Trophoblast cell (in vitro differentiated cells and primary cell): ENCODE data around the gene PACS2.
"Not testable (repeated sequence)": the region's sequence is repeated elsewhere in the genome, so short reads cannot be mapped to it uniquely, and the experiment has no call there.

Source experiments
- DNase-seq, 2 donors: peaks; one replicate each; pipeline ENCODE4 v3.0.0-alpha.2; 2016
- H2AFZ ChIP-seq: 2 replicates; pipeline ENCODE4 v1.6.1; 2013; ENCODE audit warnings: low read length, moderate library complexity, mild to moderate bottlenecking; ENCODE audit not compliant: insufficient read depth, poor library complexity
- H2AK5ac ChIP-seq: 2 replicates; pipeline ENCODE4 v1.6.1; 2013; ENCODE audit warnings: mild to moderate bottlenecking, low read length
- H2BK120ac ChIP-seq: 2 replicates; pipeline ENCODE4 v1.6.1; 2013; ENCODE audit warnings: low read length, mild to moderate bottlenecking, moderate library complexity; ENCODE audit not compliant: insufficient read depth, poor library complexity
- H2BK12ac ChIP-seq: 2 replicates; pipeline ENCODE4 v1.6.1; 2013; ENCODE audit warnings: mild to moderate bottlenecking, low read length, moderate library complexity
- H2BK5ac ChIP-seq: 2 replicates; pipeline ENCODE4 v1.6.1; 2013; ENCODE audit warnings: low read length, low read depth, moderate library complexity, mild to moderate bottlenecking; ENCODE audit not compliant: poor library complexity
- H3K14ac ChIP-seq: 2 replicates; pipeline ENCODE4 v1.6.1; 2013; ENCODE audit warnings: mild to moderate bottlenecking, low read length
- H3K18ac ChIP-seq: 2 replicates; pipeline ENCODE4 v1.6.1; 2013; ENCODE audit warnings: mild to moderate bottlenecking, low read length
- H3K23ac ChIP-seq: 2 replicates; pipeline ENCODE4 v1.6.1; 2013; ENCODE audit warnings: low read length
- H3K27ac ChIP-seq: 2 replicates; pipeline ENCODE4 v1.5.1; 2013; ENCODE audit warnings: low read depth, mild to moderate bottlenecking, inconsistent platforms, low read length, moderate library complexity
- H3K27me3 ChIP-seq: 2 replicates; pipeline ENCODE4 v1.6.1; 2013; ENCODE audit warnings: inconsistent platforms, mild to moderate bottlenecking, low read length, moderate library complexity; ENCODE audit not compliant: insufficient read depth
- H3K36me3 ChIP-seq, 2 experiments: 1 replicate in 1 of 2; 2 replicates in 1 of 2; pipeline ENCODE4 v1.6.1; 2013; ENCODE audit warnings: low read length in 2 of 2, mild to moderate bottlenecking in 2 of 2, moderate library complexity in 1 of 2; ENCODE audit not compliant: insufficient read depth in 2 of 2, control insufficient read depth in 1 of 2
- H3K4ac ChIP-seq: 2 replicates; pipeline ENCODE4 v1.6.1; 2013; ENCODE audit warnings: low read depth, mild to moderate bottlenecking, low read length, moderate library complexity
- H3K4me1 ChIP-seq, 2 experiments: 1 replicate in 1 of 2; 2 replicates in 1 of 2; pipeline ENCODE4 v1.6.1; 2013; ENCODE audit warnings: low read length in 2 of 2, mild to moderate bottlenecking in 2 of 2, moderate library complexity in 1 of 2; ENCODE audit not compliant: insufficient read depth in 2 of 2, control insufficient read depth in 1 of 2
- H3K4me2 ChIP-seq: 2 replicates; pipeline ENCODE4 v1.6.1; 2013; ENCODE audit warnings: inconsistent platforms, mild to moderate bottlenecking, low read length, moderate library complexity
- H3K4me3 ChIP-seq: 2 replicates; pipeline ENCODE4 v1.5.1; 2013; ENCODE audit warnings: mild to moderate bottlenecking, low read depth, low read length, inconsistent platforms
- H3K79me1 ChIP-seq: one replicate; pipeline ENCODE4 v1.6.1; 2013; ENCODE audit warnings: low read length
- H3K79me2 ChIP-seq: 2 replicates; pipeline ENCODE4 v1.6.1; 2013; ENCODE audit warnings: low read length, mild to moderate bottlenecking; ENCODE audit not compliant: control insufficient read depth, insufficient read depth, poor library complexity
- H3K9ac ChIP-seq: 2 replicates; pipeline ENCODE4 v1.6.1; 2013; ENCODE audit warnings: mild to moderate bottlenecking, low read length
- H3K9me3 ChIP-seq: 2 replicates; pipeline ENCODE4 v1.6.1; 2013; ENCODE audit warnings: low read depth, mild to moderate bottlenecking, control low read depth, inconsistent platforms, low read length; ENCODE audit not compliant: insufficient read depth
- H4K12ac ChIP-seq: 2 replicates; pipeline ENCODE4 v1.6.1; 2013; ENCODE audit warnings: low read depth, mild to moderate bottlenecking, low read length, moderate library complexity
- H4K8ac ChIP-seq: 2 replicates; pipeline ENCODE4 v1.6.1; 2013; ENCODE audit warnings: low read depth, mild to moderate bottlenecking, low read length, moderate library complexity
- H4K91ac ChIP-seq: one replicate; pipeline ENCODE4 v1.6.1; 2013; ENCODE audit warnings: low read depth, mild to moderate bottlenecking, low read length, moderate library complexity
- WGBS: extraction: QIAGEN DNeasy Blood & Tissue Kit; methylation state at CpG from one replicate; pipeline ENCODE4 v1.1.7; 2013; ENCODE audit warnings: missing lambda C conversion rate; ENCODE audit not compliant: insufficient read length, insufficient coverage; ENCODE audit errors: extremely low coverage; 5-methylcytosine and 5-hydroxymethylcytosine counted together

The PACS2 gene

GRCh38 chr14:105290621-105291346, 23.8 kb upstream of the PACS2 start:
- Histone ChIP-seq H3K79me1 (no peaks in the 10 kb centered on the region), H3K23ac (no peak overlapping the region), H3K4ac (no peak overlapping the region), H4K91ac (no peak overlapping the region), H3K18ac (no peak overlapping the region), H2BK12ac (no peak overlapping the region), H3K27me3 (no peaks in the 10 kb centered on the region), H3K79me2 (no peaks in the 10 kb centered on the region), H2BK5ac (no peak overlapping the region), H2AK5ac (no peak overlapping the region), H3K4me1 (no peaks in the 10 kb centered on the region), H4K12ac (no peak overlapping the region), H3K27ac (no peak overlapping the region), H2BK120ac (no peak overlapping the region), H2AFZ (no peak overlapping the region), H3K4me3 (no peak overlapping the region), H3K9me3 (no peaks in the 10 kb centered on the region), H3K14ac (no peak overlapping the region), H3K9ac (no peak overlapping the region), H3K36me3 (no peaks in the 10 kb centered on the region), H4K8ac (no peak overlapping the region), H3K4me2 (no peak overlapping the region)
- WGBS: no CpG with 5 or more reads among the region's 13 CpGs
- DNase-seq: no peak

- no CpG with 5 or more reads among the region's 26 CpGs for WGBS
- Histone ChIP-seq H3K4me1 (no peaks in the 10 kb centered on the region), H3K23ac (no peak overlapping the region)
Measured at GRCh38 chr14:105292826-105293711, 21.5 kb upstream of the PACS2 start.

GRCh38 chr14:105294142-105294597, 20.4 kb upstream of the PACS2 start:
- no peaks in the 10 kb centered on the region for H3K36me3 ChIP-seq
- peak overlapping the region; percentile 20 for H3K9ac ChIP-seq
- no peak overlapping the region for H3K4me3 ChIP-seq
- no peak overlapping the region for H2BK120ac ChIP-seq
- H3K4me2 ChIP-seq: no peak overlapping the region
- no peaks in the 10 kb centered on the region for H3K79me2 ChIP-seq
- no peak overlapping the region for H3K23ac ChIP-seq
- H3K18ac ChIP-seq: no peak overlapping the region
- no peak overlapping the region for H4K91ac ChIP-seq
- H3K27me3 ChIP-seq: no peaks in the 10 kb centered on the region
- H3K27ac ChIP-seq: no peak overlapping the region
- H2AFZ ChIP-seq: no peak overlapping the region
- no peaks in the 10 kb centered on the region for H3K4me1 ChIP-seq
- H2BK12ac ChIP-seq: no peak overlapping the region
- H3K9me3 ChIP-seq: no peaks in the 10 kb centered on the region
- H2BK5ac ChIP-seq: no peak overlapping the region
- no peak overlapping the region for H3K14ac ChIP-seq
- no peak for DNase-seq
- H3K4ac ChIP-seq: peak overlapping the region; percentile 25
- H2AK5ac ChIP-seq: no peak overlapping the region
- no peak overlapping the region for H4K8ac ChIP-seq
- no CpG with 5 or more reads among the region's 15 CpGs for WGBS
- H4K12ac ChIP-seq: no peak overlapping the region
- H3K79me1 ChIP-seq: no peaks in the 10 kb centered on the region

More at GRCh38 chr14:105292826-105293711, 21.5 kb upstream of the PACS2 start:
- Histone ChIP-seq H2BK5ac (no peak overlapping the region), H3K79me2 (no peaks in the 10 kb centered on the region), H3K4ac (no peak overlapping the region), H4K8ac (no peak overlapping the region), H3K27me3 (no peaks in the 10 kb centered on the region), H2AFZ (no peak overlapping the region), H3K4me2 (no peak overlapping the region), H2AK5ac (no peak overlapping the region), H3K36me3 (no peaks in the 10 kb centered on the region), H2BK120ac (no peak overlapping the region), H3K9me3 (no peaks in the 10 kb centered on the region), H3K18ac (no peak overlapping the region), H3K79me1 (no peaks in the 10 kb centered on the region), H4K91ac (no peak overlapping the region), H3K27ac (no peak overlapping the region), H3K14ac (no peak overlapping the region), H2BK12ac (no peak overlapping the region), H3K4me3 (no peak overlapping the region), H3K9ac (no peak overlapping the region), H4K12ac (no peak overlapping the region)
- no peak for DNase-seq

GRCh38 chr14:105297311-105297710, 17.2 kb upstream of the PACS2 start:
- WGBS: no CpG with 5 or more reads among the region's 11 CpGs
- not testable (repeated sequence) for H3K9ac ChIP-seq, H2AK5ac ChIP-seq, H3K27me3 ChIP-seq, DNase-seq, H3K23ac ChIP-seq, H3K27ac ChIP-seq, H2BK5ac ChIP-seq, H3K18ac ChIP-seq, H3K9me3 ChIP-seq, H2BK120ac ChIP-seq, H4K8ac ChIP-seq, H3K36me3 ChIP-seq, H4K12ac ChIP-seq, H2AFZ ChIP-seq, H3K4me1 ChIP-seq, H3K14ac ChIP-seq, H2BK12ac ChIP-seq, H3K4me3 ChIP-seq, H3K4me2 ChIP-seq, H3K4ac ChIP-seq, H4K91ac ChIP-seq, H3K79me2 ChIP-seq
- H3K79me1 ChIP-seq: peaks cover 10% of the 10 kb centered on the region
